Adrenal gland (tissue), 5 donors: ENCODE measurements around the gene USP17L21.
"Not testable (repeated sequence)": the region's sequence is repeated elsewhere in the genome, so short reads cannot be mapped to it uniquely, and the experiment has no call there.

Experiments used
- CTCF ChIP-seq, 6 experiments: fragments of 450-650 bp in 4 of 6; fragments of 200-600 bp in 2 of 6; sonication (generic) in 1 of 6; IDR thresholded peaks; 1 replicate in 5 of 6; 2 replicates in 1 of 6; pipeline versions ENCODE4 v1.5.1 to v1.8.0; 2016 to 2021; ENCODE audit warnings: antibody characterized with exemption in 6 of 6, mild to moderate bottlenecking in 2 of 6, moderate library complexity in 1 of 6
- POLR2A ChIP-seq, 2 donors: fragments of 450-650 bp; IDR thresholded peaks; one replicate each; pipeline ENCODE4 v1.6.1; 2017; ENCODE audit warnings: antibody characterized with exemption in 2 of 2, mild to moderate bottlenecking in 2 of 2, moderate library complexity in 1 of 2
- donor health status: DM: no; HTN: no; CAD: no.

GRCh38 chr4:9230249-9230648, 32.4 kb upstream of the USP17L21 start:
- TF ChIP-seq CTCF, POLR2A (IDR thresholded peaks at IDR 0.05): not testable (repeated sequence)
